Measurements from ENCODE around the gene FARP2. TPM values are rescaled to one million over a fixed set of nuclear protein-coding genes. Genes with fewer than 3 reads are reported as not detected.

Gene FARP2
- total RNA-seq, 2 donors from 2014 or later, result 24.0 to 32.8 TPM

DNA sequence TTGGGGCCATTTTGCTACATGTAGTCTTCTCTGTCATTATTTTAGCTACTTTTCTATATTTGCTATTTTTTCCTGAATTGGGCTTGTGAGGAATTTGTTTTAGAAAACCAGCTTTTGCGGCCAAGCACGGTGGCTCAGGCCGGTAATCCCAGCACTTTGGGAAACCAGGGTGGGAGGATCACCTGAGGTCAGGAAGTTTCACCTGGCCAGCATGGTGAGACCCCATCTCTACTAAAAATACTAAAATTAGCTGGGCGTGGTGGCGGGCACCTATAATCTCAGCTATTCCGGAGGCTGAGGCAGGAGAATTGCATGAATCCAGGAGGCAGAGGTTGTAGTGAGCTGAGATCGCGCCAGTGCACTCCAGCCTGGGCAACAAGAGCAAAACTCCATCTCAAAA is 35.7 kb upstream of the FARP2 start:
- Mint-ChIP-seq H3K9me3 (no peaks in the 10 kb centered on the region), H3K36me3 (peaks cover 28 to 32% of the 10 kb centered on the region in 2 donors), H3K27ac (no peak overlapping the region)
- DNase-seq (ENCODE audit: low spot score in 2 of 2) (no peak), ATAC-seq (no peak)

DNA sequence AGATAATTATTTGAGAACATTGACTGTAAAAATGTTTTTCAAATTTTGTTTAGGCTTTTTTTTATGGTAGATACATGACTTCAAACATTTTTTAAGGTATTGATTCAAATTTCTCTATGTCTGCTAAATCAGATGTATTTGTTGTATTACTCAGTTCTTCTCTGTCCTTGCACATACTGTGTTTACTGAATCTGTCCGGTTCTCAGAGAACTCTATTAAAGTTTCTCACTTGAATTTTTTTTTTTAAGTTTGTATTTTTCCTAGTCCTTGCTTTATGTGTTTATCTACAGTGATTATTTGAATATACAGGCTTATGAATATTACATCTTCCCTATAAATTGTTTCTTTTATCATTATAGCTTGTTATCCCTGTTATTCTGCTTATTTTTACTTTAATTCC is 35.1 kb upstream of the FARP2 start:
- DNase-seq (ENCODE audit: low spot score in 2 of 2) (no peak), ATAC-seq (no peak)
- peaks cover 27 to 32% of the 10 kb centered on the region in 2 donors for H3K36me3 Mint-ChIP-seq
- no peak overlapping the region for H3K27ac Mint-ChIP-seq
- H3K9me3 Mint-ChIP-seq, result no peaks in the 10 kb centered on the region

DNA sequence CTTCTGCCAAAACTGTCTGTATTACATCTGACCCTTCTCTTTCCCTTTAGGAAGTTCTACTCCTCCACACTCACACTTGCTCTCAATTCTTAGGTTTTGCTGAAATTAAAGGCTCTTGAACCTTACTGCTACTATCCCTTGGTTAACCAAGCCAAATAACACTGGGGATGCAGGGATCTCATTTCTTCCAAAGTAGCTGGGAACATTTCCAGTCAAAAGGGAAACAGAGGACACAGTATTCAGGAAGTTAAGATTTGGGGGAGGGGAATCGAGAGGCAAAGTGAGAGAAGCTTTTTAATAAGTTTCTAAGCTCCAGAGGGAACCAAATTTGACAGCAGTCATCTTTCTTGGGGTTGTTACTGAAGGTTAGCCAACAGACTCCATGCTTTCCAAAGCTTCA is 34.2 kb upstream of the FARP2 start:
- Mint-ChIP-seq H3K36me3 (peaks cover 19 to 28% of the 10 kb centered on the region in 2 donors), H3K9me3 (no peaks in the 10 kb centered on the region), H3K27ac (no peak overlapping the region)
- ATAC-seq (no peak), DNase-seq (ENCODE audit: low spot score in 2 of 2) (no peak)

DNA sequence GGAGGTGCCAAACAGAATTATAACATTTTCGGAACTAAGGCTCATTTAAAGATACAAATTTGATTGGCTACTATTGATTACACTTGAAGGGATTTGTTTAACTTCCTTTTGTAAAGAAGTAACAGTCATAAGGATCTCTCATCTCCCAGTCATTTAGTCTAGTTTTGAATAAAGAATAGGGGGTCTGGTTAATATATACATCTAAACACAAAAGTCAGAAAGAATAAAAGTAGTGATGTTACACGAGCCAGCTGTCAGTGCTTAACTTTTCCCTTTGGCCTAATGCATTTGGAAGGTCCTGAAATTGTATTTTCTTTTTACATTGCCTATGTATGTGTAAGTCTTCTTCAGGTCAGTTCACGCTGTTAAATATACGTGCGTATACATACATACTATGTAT is 32.3 kb upstream of the FARP2 start:
- no peak for ATAC-seq

DNA sequence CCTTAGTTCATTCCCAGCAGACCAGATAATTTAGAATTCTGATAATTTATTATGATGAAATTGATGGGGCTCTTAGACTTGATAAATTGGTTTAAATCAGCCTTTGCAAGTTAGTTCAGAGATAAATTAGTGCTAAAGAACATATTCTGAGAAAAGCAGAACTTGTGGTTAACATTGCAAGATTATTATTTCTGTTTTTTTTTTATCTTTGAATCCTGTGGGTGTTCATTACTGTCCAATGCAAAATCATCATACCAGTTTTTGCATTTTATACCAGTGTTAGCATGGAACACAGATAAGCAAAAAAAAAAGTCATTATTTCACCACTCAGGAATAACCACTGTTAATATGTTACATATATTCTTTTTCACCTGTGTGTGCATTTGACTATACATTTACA is 31.3 kb upstream of the FARP2 start:
- DNase-seq (ENCODE audit: low spot score in 2 of 2) (no peak), ATAC-seq (no peak)
- Mint-ChIP-seq H3K27ac (no peak overlapping the region), H3K36me3 (peaks cover 4 to 23% of the 10 kb centered on the region in 2 donors), H3K9me3 (no peaks in the 10 kb centered on the region)

More for the DNA sequence above, 32.3 kb upstream of the FARP2 start:
- Mint-ChIP-seq H3K9me3 (no peaks in the 10 kb centered on the region), H3K27ac (no peak overlapping the region), H3K36me3 (peaks cover 4 to 24% of the 10 kb centered on the region in 2 donors)
- DNase-seq (ENCODE audit: low spot score in 2 of 2), result no peak

DNA sequence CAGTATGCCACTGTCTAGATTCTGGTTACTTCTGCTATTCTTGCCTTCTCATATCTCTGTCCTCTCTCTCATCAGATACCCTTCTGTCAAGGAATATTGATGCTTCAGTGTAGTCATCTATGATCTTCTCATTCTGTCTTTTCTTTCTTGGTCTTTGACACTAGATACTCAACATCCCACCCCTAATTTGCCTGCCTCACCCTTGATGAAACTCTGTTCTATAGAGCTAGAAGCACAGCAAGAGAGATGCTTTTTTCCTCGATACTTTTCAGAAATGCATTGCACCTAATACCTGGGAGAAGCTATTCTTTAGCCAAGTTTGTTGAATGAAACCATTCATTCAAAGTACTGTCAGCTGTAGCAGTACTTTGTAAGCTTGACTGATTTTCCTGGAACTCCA is 30.8 kb upstream of the FARP2 start:
- no peak for DNase-seq (ENCODE audit: low spot score in 2 of 2)
- H3K9me3 Mint-ChIP-seq, result no peaks in the 10 kb centered on the region
- no peak overlapping the region for H3K27ac Mint-ChIP-seq
- no peak for ATAC-seq
- peaks cover 4 to 22% of the 10 kb centered on the region in 2 donors for H3K36me3 Mint-ChIP-seq

DNA sequence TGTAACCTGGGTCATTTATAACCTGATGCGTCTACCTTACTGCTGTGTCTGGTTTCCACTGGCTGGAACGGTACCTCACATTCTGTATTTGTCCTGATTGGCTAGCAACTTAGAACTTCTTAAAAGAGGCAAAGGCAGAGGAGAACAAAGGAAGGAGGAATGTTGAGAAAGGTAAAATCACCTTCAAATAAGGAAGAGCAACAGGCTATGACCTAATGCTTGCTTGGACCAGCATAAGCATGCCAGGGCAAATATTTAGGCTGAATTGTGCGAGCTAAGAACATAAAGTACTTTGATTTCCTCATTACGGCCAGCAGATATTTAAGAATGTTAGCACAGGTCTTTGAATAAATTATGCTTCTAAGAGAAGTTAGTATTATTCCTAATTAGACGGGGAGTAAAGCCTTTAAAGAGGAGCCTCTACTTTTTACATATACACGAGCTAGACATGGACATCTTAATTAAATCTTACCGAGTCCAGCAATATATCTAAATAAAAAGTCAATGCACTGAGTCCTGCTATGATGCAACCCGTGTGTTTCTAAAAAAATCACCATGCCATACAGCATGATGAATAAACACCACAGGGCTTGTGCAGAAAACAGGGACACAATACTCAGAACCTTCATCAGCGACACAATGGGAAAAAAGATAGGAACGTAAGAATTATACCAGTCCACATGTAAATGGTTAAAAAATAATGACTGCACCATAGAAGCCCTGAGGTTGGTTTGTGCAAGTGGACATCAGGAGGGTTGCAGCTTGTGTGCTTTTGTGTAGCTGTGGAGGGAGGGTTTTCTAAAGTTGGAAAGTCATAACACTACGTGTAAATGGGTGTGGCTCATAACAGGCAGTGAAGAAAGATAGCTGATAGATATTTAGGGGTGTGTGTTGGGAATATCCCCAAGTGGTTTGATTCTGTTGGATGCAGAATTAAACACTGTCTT is 26.1 kb upstream of the FARP2 start:
- Mint-ChIP-seq H3K27ac (no peak overlapping the region), H3K9me3 (no peaks in the 10 kb centered on the region), H3K36me3 (peaks cover 4 to 17% of the 10 kb centered on the region in 2 donors)
- DNase-seq (ENCODE audit: low spot score in 2 of 2) (no peak), ATAC-seq (no peak)

DNA sequence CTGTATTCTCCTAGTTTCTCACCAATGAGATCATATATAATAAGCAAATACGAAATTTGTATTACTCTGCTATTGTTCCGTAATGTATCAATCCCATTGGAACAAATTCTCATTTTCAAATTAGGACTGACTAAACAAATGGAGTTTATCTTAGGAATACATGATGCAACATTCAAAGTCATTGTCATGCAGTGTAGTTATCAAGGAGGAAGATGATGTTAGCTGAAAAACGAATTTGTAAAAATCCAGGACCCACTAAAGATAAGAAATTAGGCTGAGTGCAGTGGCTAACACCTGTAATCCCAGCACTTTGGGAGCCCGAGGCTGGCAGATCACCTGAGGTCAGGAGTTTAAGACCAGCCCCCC is 25.5 kb upstream of the FARP2 start:
- H3K9me3 Mint-ChIP-seq, result no peaks in the 10 kb centered on the region

DNA sequence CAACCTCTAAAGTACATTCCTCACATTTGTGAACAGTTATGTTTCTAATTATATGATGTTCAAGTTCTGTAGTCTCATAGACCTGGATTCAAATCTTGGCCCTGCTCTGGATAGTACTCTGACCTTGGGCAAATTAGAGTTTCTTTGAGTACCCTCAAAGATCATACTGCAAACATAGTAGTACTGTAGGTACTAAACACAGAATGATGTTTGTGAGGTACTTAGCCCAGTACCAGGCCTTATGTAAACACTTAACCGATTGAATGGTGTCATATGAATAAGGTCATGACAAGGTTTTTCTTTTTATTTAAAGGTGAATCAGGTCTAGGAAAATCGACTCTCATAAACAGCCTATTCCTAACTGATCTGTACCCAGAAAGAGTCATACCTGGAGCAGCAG is 21.3 kb upstream of the FARP2 start:
- no peak for ATAC-seq
- H3K36me3 Mint-ChIP-seq, result peaks cover 0 to 15% of the 10 kb centered on the region in 2 donors
- DNase-seq (ENCODE audit: low spot score in 2 of 2), result no peak
- no peaks in the 10 kb centered on the region for H3K9me3 Mint-ChIP-seq
- H3K27ac Mint-ChIP-seq, result no peak overlapping the region

More for the DNA sequence above, 25.5 kb upstream of the FARP2 start:
- DNase-seq (ENCODE audit: low spot score in 2 of 2) (no peak), ATAC-seq (no peak)
- Mint-ChIP-seq H3K36me3 (peaks cover 0 to 17% of the 10 kb centered on the region in 2 donors), H3K27ac (no peak overlapping the region)

DNA sequence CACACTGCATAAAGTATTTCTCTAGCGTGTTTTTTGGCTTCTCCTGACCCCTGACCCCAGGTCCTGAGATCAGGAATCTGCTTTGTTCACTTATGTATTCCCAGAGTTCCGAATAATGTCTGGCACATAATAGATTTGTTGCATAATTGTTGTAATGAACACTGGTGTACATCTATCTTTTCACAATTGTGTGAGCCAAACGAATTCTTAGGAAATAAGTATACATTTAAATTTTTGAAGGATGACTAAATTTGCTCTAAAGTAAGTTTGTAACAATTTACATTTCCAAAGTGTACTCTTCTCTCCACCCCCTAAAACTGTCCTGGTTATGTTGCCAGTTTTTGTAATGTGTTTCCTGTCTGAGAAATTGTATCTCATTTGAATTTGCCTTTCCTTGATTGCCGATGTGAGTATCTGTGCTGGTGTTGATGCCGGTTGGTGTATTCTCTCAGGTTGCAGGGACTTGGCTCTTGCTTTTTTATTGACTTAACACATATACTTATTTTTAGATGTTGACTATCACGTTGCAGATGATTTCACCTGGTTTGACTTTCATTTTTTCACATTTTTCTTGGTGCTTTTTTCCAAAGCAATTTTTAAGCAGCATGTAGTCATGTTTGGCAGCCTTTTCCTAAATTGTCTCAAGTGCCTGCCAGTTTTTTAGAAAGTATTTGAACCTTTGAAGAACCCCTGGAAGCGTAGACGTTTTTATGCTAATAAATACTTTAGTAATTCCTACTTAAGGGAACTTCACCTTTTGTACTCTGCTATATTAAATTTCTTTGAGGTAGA is 16.1 kb upstream of the FARP2 start:
- no peaks in the 10 kb centered on the region for H3K9me3 Mint-ChIP-seq
- DNase-seq (ENCODE audit: low spot score in 2 of 2) (no peak), ATAC-seq (no peak)
- peak overlapping the region in 1 of 2 donors; percentile 25 for H3K27ac Mint-ChIP-seq
- H3K36me3 Mint-ChIP-seq, result peaks cover 6 to 28% of the 10 kb centered on the region in 2 donors

DNA sequence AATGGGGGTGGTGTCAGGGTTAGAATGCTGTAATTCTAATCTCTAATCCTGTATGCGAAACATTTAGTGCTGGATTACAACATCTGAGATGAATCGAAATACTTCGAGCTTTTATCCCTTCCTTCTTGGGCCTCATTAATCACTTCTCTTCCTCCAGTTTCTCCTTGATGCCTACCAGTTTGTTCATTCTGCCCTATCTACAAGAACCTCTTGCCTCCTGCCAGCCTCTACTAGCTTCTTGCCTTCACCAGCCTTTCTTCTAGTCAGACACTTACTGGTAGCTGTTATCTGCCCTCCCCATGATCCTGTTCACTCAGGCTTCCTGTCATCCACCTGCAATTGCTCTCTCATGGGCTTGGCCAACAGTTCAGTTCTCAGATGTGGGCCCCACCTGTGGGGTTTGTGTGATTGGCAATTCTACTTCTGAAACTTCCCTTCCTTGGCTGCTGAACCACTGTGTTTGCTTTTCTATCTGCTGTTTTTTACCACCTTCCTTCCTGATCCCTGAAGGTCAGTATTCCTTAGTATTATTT is 15.4 kb upstream of the FARP2 start:
- H3K36me3 Mint-ChIP-seq, result peaks cover 6 to 28% of the 10 kb centered on the region in 2 donors

DNA sequence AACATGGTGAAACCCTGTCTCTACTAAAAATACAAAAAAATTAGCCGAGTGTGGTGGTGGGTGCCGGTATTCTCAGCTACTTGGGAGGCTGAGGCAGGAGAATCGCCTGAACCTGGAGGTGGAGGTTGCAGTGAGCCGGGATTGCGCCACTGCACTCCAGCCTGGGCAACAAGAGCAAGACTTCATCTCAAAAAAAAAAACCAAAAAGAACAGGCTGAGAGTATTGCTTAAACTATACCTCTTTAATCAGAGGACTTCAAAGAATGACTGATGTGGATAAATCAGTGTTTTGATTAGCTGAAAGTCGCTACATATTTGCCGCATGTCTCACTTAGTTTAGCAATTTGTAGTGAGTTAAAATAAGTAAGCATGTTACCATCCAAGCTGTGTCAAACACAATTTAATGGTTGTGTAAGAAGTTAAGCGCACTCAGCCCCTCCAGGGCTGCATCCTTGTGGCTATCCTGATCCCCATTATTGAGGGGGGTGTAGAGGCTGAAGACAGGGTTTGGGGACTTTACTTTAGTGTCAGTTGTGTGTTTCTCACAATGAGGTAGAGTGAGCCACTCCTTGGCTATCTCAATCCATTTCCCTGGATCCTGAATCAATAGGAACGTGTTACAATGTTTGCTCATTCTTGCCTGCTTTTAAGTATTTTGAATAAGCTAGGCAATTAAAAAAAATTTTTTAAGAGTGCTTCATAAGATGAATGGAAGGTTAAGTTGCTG is 11.0 kb upstream of the FARP2 start:
- no peaks in the 10 kb centered on the region for H3K9me3 Mint-ChIP-seq
- peaks cover 11 to 18% of the 10 kb centered on the region in 2 donors for H3K36me3 Mint-ChIP-seq
- no peak overlapping the region for H3K27ac Mint-ChIP-seq

More for the DNA sequence above, 15.4 kb upstream of the FARP2 start:
- no peaks in the 10 kb centered on the region for H3K9me3 Mint-ChIP-seq
- ATAC-seq (no peak), DNase-seq (ENCODE audit: low spot score in 2 of 2) (no peak)
- peak overlapping the region in 1 of 2 donors; percentile 71 for H3K27ac Mint-ChIP-seq

DNA sequence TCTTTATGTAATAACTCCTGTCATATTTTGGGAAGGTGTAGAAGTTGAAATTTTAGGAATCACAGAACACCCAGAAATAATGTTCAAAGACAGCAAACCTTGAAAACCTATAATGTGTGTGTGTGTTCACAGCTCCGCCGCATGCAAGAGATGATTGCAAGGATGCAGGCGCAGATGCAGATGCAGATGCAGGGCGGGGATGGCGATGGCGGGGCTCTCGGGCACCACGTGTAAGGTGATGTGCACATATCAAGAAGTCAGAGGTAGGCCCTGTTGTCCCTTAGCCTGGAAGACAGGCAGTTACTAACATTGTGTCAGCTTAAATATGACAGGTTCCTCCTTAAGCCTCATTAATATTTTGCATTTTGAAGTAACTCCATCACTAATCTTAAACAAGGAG is 6.1 kb upstream of the FARP2 start:
- no peaks in the 10 kb centered on the region for H3K9me3 Mint-ChIP-seq
- DNase-seq (ENCODE audit: low spot score in 2 of 2) (no peak), ATAC-seq (no peak)
- H3K27ac Mint-ChIP-seq, result peak overlapping the region in 1 of 2 donors; percentile 81
- peaks cover 4 to 11% of the 10 kb centered on the region in 2 donors for H3K36me3 Mint-ChIP-seq

More for the DNA sequence above, 11.0 kb upstream of the FARP2 start:
- ATAC-seq (no peak), DNase-seq (ENCODE audit: low spot score in 2 of 2) (no peak)

DNA sequence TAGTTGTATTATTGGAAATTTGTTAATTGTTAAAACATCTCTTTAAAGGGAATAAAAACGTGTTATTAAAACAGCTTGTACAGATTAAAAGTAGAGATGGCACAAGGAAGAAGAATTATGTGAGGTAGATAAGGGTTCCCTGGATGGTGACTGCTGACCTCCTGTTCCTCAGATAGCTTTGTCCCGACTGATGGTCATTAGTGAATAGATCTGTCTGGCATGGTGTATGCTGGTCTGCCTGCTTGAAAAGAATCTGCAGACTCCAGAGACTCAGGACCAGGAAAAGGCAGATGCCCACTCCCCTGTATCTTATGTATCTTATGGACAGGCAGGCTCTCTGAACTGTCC is 5.6 kb upstream of the FARP2 start:
- H3K27ac Mint-ChIP-seq, result peak overlapping the region in 1 of 2 donors; percentile 53
- H3K36me3 Mint-ChIP-seq, result peaks cover 4 to 11% of the 10 kb centered on the region in 2 donors
- H3K9me3 Mint-ChIP-seq, result no peaks in the 10 kb centered on the region
- ATAC-seq (no peak), DNase-seq (ENCODE audit: low spot score in 2 of 2) (no peak)

DNA sequence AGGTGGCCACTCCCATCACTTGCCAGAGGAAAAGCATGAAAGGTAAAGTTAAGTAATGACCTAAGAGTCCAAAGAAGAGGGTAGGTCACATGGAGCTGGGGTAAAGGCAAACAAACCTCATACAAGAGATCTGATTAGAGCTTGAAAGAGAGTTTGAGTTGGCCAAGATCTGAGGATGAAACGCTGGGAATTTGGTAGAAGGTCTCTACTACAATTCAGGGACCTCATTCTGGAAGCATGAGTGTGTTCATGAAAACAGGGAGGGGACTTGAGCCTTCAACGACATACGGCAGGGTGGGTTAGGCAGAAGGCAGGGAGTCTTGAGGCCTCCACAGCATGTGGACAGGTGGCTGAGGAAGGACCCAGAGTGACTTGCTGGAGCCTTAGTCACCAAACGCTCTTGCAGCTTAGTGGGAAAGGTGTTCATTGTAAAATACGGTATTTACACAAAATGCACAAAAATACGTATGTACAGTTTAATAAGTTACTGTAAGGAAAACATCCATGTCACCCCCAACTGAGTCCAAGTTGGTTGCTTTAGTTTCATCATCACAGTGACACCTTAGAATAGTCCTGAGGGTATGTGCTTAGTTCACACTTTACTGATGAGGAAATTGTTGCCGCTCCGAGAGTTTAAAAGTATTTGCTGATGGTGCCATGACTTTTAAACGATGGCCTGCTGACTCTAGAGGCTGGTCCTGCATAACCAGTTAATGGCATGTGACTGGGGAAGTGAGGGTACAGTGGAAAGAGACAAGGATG is 5.0 kb upstream of the FARP2 start:
- Mint-ChIP-seq H3K9me3 (no peaks in the 10 kb centered on the region), H3K27ac (peak overlapping the region in 1 of 2 donors; percentile 53), H3K36me3 (peaks cover 4 to 11% of the 10 kb centered on the region in 2 donors)
- no peak for ATAC-seq
- DNase-seq (ENCODE audit: low spot score in 2 of 2), result no peak

DNA sequence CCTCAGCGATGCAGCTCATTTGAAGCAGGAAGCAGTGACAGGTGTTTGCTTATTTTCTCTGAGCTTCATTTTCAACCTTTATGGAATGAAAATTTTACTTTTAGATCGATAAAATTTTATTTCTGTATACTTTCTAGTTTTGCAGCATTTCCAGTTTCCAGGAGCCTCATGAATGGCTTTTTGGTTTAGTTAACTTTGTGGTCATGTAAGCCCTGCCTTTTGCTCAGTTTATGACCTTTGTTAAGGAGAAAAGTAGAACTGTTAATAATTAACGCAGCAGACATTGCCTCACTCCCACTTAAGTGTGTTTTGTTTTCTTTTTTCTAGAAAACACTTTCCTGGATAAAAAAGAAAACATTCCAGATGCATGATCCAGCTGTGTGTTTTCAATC is 4.4 kb upstream of the FARP2 start:
- no peaks in the 10 kb centered on the region for H3K9me3 Mint-ChIP-seq
- no peak for ATAC-seq
- H3K27ac Mint-ChIP-seq, result no peak overlapping the region
- H3K36me3 Mint-ChIP-seq, result peaks cover 4 to 11% of the 10 kb centered on the region in 2 donors
- no peak for DNase-seq (ENCODE audit: low spot score in 2 of 2)

All from activated naive CD4-positive, alpha-beta T cell treated with anti-CD3 and anti-CD28 coated beads, Interleukin-2, amount 50 U/mL, for 72 hours (primary cell).